ENCODE measurements around the gene CCNY. TPM values are rescaled to one million over a fixed set of nuclear protein-coding genes. Genes with fewer than 3 reads are reported as not detected.

Gene CCNY
- polyA plus RNA-seq, 2 donors: 15.1 TPM

- Histone ChIP-seq H3K36me3 (ENCODE audit: control insufficient read depth in 2 of 2, insufficient read depth in 2 of 2, low read length in 1 of 2) (peaks cover 4 to 24% of the 10 kb centered on the region in 2 donors), H3K27ac (ENCODE audit: low read depth in 2 of 2, low read length in 1 of 2) (no peak overlapping the region)
These were observed 236.3 kb downstream of the CCNY start for GRCh38 chr10:35572583-35572982.

GRCh38 chr10:35573796-35574195, 237.5 kb downstream of the CCNY start:
- no peak overlapping the region for H3K27ac ChIP-seq (ENCODE audit: low read depth in 2 of 2, low read length in 1 of 2)
- H3K4me1 ChIP-seq (ENCODE audit: control insufficient read depth in 2 of 2, insufficient read depth in 2 of 2, low read length in 1 of 2): no peaks in the 10 kb centered on the region
- peaks cover 0 to 3% of the 10 kb centered on the region in 2 donors for H3K9me3 ChIP-seq (ENCODE audit: control insufficient read depth in 2 of 2, insufficient read depth in 1 of 2, low read depth in 1 of 2, low read length in 1 of 2)
- 90 to 95% methylated on average over 1 of the region's 1 CpG for WGBS, 2 donors
- H3K4me3 ChIP-seq (ENCODE audit: low read depth in 1 of 2, low read length in 2 of 2): no peak overlapping the region
- no peaks in the 10 kb centered on the region for H3K27me3 ChIP-seq (ENCODE audit: control insufficient read depth in 1 of 2, insufficient read depth in 2 of 2, low read length in 2 of 2)
- H3K36me3 ChIP-seq (ENCODE audit: control insufficient read depth in 2 of 2, insufficient read depth in 2 of 2, low read length in 1 of 2): peaks cover 4 to 12% of the 10 kb centered on the region in 2 donors

More at GRCh38 chr10:35572583-35572982, 236.3 kb downstream of the CCNY start:
- Histone ChIP-seq H3K4me3 (ENCODE audit: low read depth in 1 of 2, low read length in 2 of 2) (no peak overlapping the region), H3K4me1 (ENCODE audit: control insufficient read depth in 2 of 2, insufficient read depth in 2 of 2, low read length in 1 of 2) (no peaks in the 10 kb centered on the region), H3K9me3 (ENCODE audit: control insufficient read depth in 2 of 2, insufficient read depth in 1 of 2, low read depth in 1 of 2, low read length in 1 of 2) (peaks cover 0 to 3% of the 10 kb centered on the region in 2 donors), H3K27me3 (ENCODE audit: control insufficient read depth in 1 of 2, insufficient read depth in 2 of 2, low read length in 2 of 2) (no peaks in the 10 kb centered on the region)
- WGBS, 2 donors: 96 to 100% methylated on average over 1 of the region's 1 CpG

- no peak overlapping the region for H3K27ac ChIP-seq (ENCODE audit: low read depth in 2 of 2, low read length in 1 of 2)
- 86 to 87% methylated on average over 9 of the region's 9 CpGs for WGBS, 2 donors
- H3K4me1 ChIP-seq (ENCODE audit: control insufficient read depth in 2 of 2, insufficient read depth in 2 of 2, low read length in 1 of 2): no peaks in the 10 kb centered on the region
- peaks cover 0 to 3% of the 10 kb centered on the region in 2 donors for H3K9me3 ChIP-seq (ENCODE audit: control insufficient read depth in 2 of 2, insufficient read depth in 1 of 2, low read depth in 1 of 2, low read length in 1 of 2)
- H3K27me3 ChIP-seq (ENCODE audit: control insufficient read depth in 1 of 2, insufficient read depth in 2 of 2, low read length in 2 of 2): no peaks in the 10 kb centered on the region
- peaks cover 0 to 6% of the 10 kb centered on the region in 2 donors for H3K36me3 ChIP-seq (ENCODE audit: control insufficient read depth in 2 of 2, insufficient read depth in 2 of 2, low read length in 1 of 2)
- no peak overlapping the region for H3K4me3 ChIP-seq (ENCODE audit: low read depth in 1 of 2, low read length in 2 of 2)
These were observed 238.6 kb downstream of the CCNY start for GRCh38 chr10:35574924-35575352.

GRCh38 chr10:35575640-35576039, 239.3 kb downstream of the CCNY start:
- peaks cover 0 to 6% of the 10 kb centered on the region in 2 donors for H3K36me3 ChIP-seq (ENCODE audit: control insufficient read depth in 2 of 2, insufficient read depth in 2 of 2, low read length in 1 of 2)
- WGBS, 2 donors: 95 to 99% methylated on average over 9 of the region's 9 CpGs
- H3K4me3 ChIP-seq (ENCODE audit: low read depth in 1 of 2, low read length in 2 of 2): no peak overlapping the region
- peaks cover 0 to 3% of the 10 kb centered on the region in 2 donors for H3K9me3 ChIP-seq (ENCODE audit: control insufficient read depth in 2 of 2, insufficient read depth in 1 of 2, low read depth in 1 of 2, low read length in 1 of 2)
- H3K4me1 ChIP-seq (ENCODE audit: control insufficient read depth in 2 of 2, insufficient read depth in 2 of 2, low read length in 1 of 2): no peaks in the 10 kb centered on the region
- H3K27ac ChIP-seq (ENCODE audit: low read depth in 2 of 2, low read length in 1 of 2): no peak overlapping the region
- no peaks in the 10 kb centered on the region for H3K27me3 ChIP-seq (ENCODE audit: control insufficient read depth in 1 of 2, insufficient read depth in 2 of 2, low read length in 2 of 2)

- Histone ChIP-seq H3K9me3 (ENCODE audit: control insufficient read depth in 2 of 2, insufficient read depth in 1 of 2, low read depth in 1 of 2, low read length in 1 of 2) (peaks cover 0 to 3% of the 10 kb centered on the region in 2 donors), H3K4me3 (ENCODE audit: low read depth in 1 of 2, low read length in 2 of 2) (no peak overlapping the region), H3K27ac (ENCODE audit: low read depth in 2 of 2, low read length in 1 of 2) (no peak overlapping the region), H3K4me1 (ENCODE audit: control insufficient read depth in 2 of 2, insufficient read depth in 2 of 2, low read length in 1 of 2) (no peaks in the 10 kb centered on the region), H3K36me3 (ENCODE audit: control insufficient read depth in 2 of 2, insufficient read depth in 2 of 2, low read length in 1 of 2) (peaks cover 0 to 6% of the 10 kb centered on the region in 2 donors), H3K27me3 (ENCODE audit: control insufficient read depth in 1 of 2, insufficient read depth in 2 of 2, low read length in 2 of 2) (no peaks in the 10 kb centered on the region)
- 93 to 96% methylated on average over 3 of the region's 3 CpGs for WGBS, 2 donors
These were observed 240.4 kb downstream of the CCNY start for GRCh38 chr10:35576730-35577129.

GRCh38 chr10:35577926-35578617, 241.8 kb downstream of the CCNY start:
- Histone ChIP-seq H3K4me3 (ENCODE audit: low read depth in 1 of 2, low read length in 2 of 2) (no peak overlapping the region), H3K27me3 (ENCODE audit: control insufficient read depth in 1 of 2, insufficient read depth in 2 of 2, low read length in 2 of 2) (no peaks in the 10 kb centered on the region), H3K27ac (ENCODE audit: low read depth in 2 of 2, low read length in 1 of 2) (no peak overlapping the region), H3K9me3 (ENCODE audit: control insufficient read depth in 2 of 2, insufficient read depth in 1 of 2, low read depth in 1 of 2, low read length in 1 of 2) (peaks cover 0 to 3% of the 10 kb centered on the region in 2 donors), H3K36me3 (ENCODE audit: control insufficient read depth in 2 of 2, insufficient read depth in 2 of 2, low read length in 1 of 2) (peaks cover 0 to 3% of the 10 kb centered on the region in 2 donors), H3K4me1 (ENCODE audit: control insufficient read depth in 2 of 2, insufficient read depth in 2 of 2, low read length in 1 of 2) (no peaks in the 10 kb centered on the region)
- WGBS, 2 donors: 51 to 56% methylated on average over 7 of the region's 7 CpGs

- Histone ChIP-seq H3K9me3 (ENCODE audit: control insufficient read depth in 2 of 2, insufficient read depth in 1 of 2, low read depth in 1 of 2, low read length in 1 of 2) (peaks cover 0 to 3% of the 10 kb centered on the region in 2 donors), H3K27ac (ENCODE audit: low read depth in 2 of 2, low read length in 1 of 2) (no peak overlapping the region), H3K4me1 (ENCODE audit: control insufficient read depth in 2 of 2, insufficient read depth in 2 of 2, low read length in 1 of 2) (no peaks in the 10 kb centered on the region), H3K27me3 (ENCODE audit: control insufficient read depth in 1 of 2, insufficient read depth in 2 of 2, low read length in 2 of 2) (no peaks in the 10 kb centered on the region), H3K4me3 (ENCODE audit: low read depth in 1 of 2, low read length in 2 of 2) (no peak overlapping the region), H3K36me3 (ENCODE audit: control insufficient read depth in 2 of 2, insufficient read depth in 2 of 2, low read length in 1 of 2) (peaks cover 0 to 3% of the 10 kb centered on the region in 2 donors)
- WGBS, 2 donors: 77 to 83% methylated on average over 4 of the region's 4 CpGs
These were observed 242.3 kb downstream of the CCNY start for GRCh38 chr10:35578618-35578956.

- peaks cover 0 to 3% of the 10 kb centered on the region in 2 donors for H3K36me3 ChIP-seq (ENCODE audit: control insufficient read depth in 2 of 2, insufficient read depth in 2 of 2, low read length in 1 of 2)
- H3K4me3 ChIP-seq (ENCODE audit: low read depth in 1 of 2, low read length in 2 of 2): no peak overlapping the region
- no peaks in the 10 kb centered on the region for H3K27me3 ChIP-seq (ENCODE audit: control insufficient read depth in 1 of 2, insufficient read depth in 2 of 2, low read length in 2 of 2)
- 79 to 88% methylated on average over 3 of the region's 3 CpGs for WGBS, 2 donors
- H3K4me1 ChIP-seq (ENCODE audit: control insufficient read depth in 2 of 2, insufficient read depth in 2 of 2, low read length in 1 of 2): no peaks in the 10 kb centered on the region
- H3K9me3 ChIP-seq (ENCODE audit: control insufficient read depth in 2 of 2, insufficient read depth in 1 of 2, low read depth in 1 of 2, low read length in 1 of 2): peaks cover 0 to 3% of the 10 kb centered on the region in 2 donors
- H3K27ac ChIP-seq (ENCODE audit: low read depth in 2 of 2, low read length in 1 of 2): no peak overlapping the region
These were observed 242.8 kb downstream of the CCNY start for GRCh38 chr10:35579116-35579515.

GRCh38 chr10:35579726-35580422, 243.6 kb downstream of the CCNY start:
- WGBS, 2 donors: 53 to 57% methylated on average over 12 of the region's 12 CpGs
- no peak overlapping the region for H3K4me3 ChIP-seq (ENCODE audit: low read depth in 1 of 2, low read length in 2 of 2)
- H3K9me3 ChIP-seq (ENCODE audit: control insufficient read depth in 2 of 2, insufficient read depth in 1 of 2, low read depth in 1 of 2, low read length in 1 of 2): peaks cover 0 to 3% of the 10 kb centered on the region in 2 donors
- H3K27me3 ChIP-seq (ENCODE audit: control insufficient read depth in 1 of 2, insufficient read depth in 2 of 2, low read length in 2 of 2): no peaks in the 10 kb centered on the region
- H3K27ac ChIP-seq (ENCODE audit: low read depth in 2 of 2, low read length in 1 of 2): no peak overlapping the region
- no peaks in the 10 kb centered on the region for H3K4me1 ChIP-seq (ENCODE audit: control insufficient read depth in 2 of 2, insufficient read depth in 2 of 2, low read length in 1 of 2)
- H3K36me3 ChIP-seq (ENCODE audit: control insufficient read depth in 2 of 2, insufficient read depth in 2 of 2, low read length in 1 of 2): no peaks in the 10 kb centered on the region
